ENCODE measurements around the gene CTCF. TPM values are rescaled to one million over a fixed set of nuclear protein-coding genes. Genes with fewer than 3 reads are reported as not detected.

Gene CTCF
- total RNA-seq, 1 donor from 2014 or later = 36.0 TPM

DNA sequence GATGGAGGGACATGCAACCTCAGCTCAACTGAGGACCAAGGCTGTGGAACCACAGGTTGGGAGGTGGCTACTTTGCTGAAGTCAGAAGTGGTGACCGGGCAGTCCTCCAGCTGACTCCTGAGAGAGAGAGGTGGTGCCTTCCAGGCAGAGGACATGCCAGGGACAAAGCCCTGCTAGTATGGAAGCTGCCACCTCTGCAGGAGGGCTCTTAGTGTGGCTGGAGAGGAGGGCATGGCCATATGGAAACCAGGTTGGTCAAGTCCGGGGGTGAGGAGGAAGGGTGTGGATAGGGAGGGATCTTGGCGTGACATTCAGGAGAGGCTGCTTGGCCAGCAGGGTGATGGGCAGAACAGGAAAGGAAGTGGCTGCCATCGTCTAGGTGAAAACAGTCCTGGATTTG, 110.0 kb downstream of the CTCF start:
- TF ChIP-seq, protein P1, sequence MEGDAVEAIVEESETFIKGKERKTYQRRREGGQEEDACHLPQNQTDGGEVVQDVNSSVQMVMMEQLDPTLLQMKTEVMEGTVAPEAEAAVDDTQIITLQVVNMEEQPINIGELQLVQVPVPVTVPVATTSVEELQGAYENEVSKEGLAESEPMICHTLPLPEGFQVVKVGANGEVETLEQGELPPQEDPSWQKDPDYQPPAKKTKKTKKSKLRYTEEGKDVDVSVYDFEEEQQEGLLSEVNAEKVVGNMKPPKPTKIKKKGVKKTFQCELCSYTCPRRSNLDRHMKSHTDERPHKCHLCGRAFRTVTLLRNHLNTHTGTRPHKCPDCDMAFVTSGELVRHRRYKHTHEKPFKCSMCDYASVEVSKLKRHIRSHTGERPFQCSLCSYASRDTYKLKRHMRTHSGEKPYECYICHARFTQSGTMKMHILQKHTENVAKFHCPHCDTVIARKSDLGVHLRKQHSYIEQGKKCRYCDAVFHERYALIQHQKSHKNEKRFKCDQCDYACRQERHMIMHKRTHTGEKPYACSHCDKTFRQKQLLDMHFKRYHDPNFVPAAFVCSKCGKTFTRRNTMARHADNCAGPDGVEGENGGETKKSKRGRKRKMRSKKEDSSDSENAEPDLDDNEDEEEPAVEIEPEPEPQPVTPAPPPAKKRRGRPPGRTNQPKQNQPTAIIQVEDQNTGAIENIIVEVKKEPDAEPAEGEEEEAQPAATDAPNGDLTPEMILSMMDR (IDR thresholded peaks at IDR 0.05) = no peak
- Histone ChIP-seq H3K4me3 (no peak overlapping the region), H3K27ac (no peak overlapping the region), H3K9me3 (no peaks in the 10 kb centered on the region), H3K4me1 (peaks cover 34% of the 10 kb centered on the region), H3K36me3 (no peaks in the 10 kb centered on the region), H3K27me3 (no peaks in the 10 kb centered on the region)
- DNase-seq (peak; percentile 84), ATAC-seq (peak; percentile 21)
- intact Hi-C loops (cut with DNase I) = loop anchor here (10.0 kb wide), 1 partner anchor 252 kb away; no protein-coding TSS in a partner anchor

DNA sequence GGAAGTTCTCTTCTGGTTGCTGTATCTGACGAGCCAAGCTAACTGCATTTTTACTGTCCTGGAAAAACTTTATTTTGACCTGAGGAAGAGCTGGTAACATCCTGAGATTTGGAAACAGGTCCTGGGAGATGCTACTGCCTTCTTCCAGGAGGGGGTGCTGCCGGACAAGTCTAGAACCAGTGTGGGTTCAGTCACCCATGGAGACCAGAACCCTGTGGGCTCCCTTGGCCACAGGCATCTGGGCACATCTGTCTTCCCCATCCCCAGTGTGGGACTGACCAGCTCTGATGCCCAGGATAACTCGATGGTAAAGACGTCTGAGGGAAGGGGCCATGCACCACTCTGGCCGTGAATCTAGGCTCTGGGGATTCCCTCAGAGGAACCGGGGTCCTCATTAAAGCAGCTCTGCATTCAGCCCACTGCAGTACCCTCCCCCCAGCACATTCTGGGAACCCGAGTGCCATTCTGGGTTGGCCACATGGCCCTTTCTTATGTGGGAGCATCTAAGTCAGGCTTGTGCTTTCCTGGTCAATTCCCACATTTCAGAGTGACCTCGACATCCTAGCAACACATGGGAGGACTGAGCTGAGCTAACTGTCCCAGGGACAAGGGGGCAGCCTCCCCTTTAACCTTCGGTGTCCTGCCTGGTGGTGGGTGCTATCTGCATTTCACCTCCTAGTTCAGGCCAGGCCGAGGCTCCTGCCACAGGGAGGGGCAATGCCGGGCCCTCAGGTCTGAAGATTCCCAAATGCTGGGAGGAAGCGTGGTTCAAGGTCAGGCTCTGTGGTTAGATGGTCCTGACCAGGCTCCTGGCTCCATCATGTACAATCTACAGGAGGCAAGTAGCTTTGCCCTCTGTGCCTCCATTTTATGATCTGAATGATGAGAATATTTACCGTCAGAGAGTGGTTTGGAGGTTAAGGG, 110.7 kb downstream of the CTCF start:
- DNase-seq (no peak), ATAC-seq (peak; percentile 74)
- no peaks in the 10 kb centered on the region for H3K9me3 ChIP-seq
- TF ChIP-seq, protein P1 (IDR thresholded peaks at IDR 0.05) = peak; percentile 73
- H3K4me1 ChIP-seq = peaks cover 27% of the 10 kb centered on the region
- H3K36me3 ChIP-seq = no peaks in the 10 kb centered on the region
- peak overlapping the region; percentile 92 for H3K27ac ChIP-seq
- no peaks in the 10 kb centered on the region for H3K27me3 ChIP-seq
- intact Hi-C loops (cut with DNase I) = loop anchor here (10.0 kb wide), 1 partner anchor 252 kb away; no protein-coding TSS in a partner anchor
- no peak overlapping the region for H3K4me3 ChIP-seq

DNA sequence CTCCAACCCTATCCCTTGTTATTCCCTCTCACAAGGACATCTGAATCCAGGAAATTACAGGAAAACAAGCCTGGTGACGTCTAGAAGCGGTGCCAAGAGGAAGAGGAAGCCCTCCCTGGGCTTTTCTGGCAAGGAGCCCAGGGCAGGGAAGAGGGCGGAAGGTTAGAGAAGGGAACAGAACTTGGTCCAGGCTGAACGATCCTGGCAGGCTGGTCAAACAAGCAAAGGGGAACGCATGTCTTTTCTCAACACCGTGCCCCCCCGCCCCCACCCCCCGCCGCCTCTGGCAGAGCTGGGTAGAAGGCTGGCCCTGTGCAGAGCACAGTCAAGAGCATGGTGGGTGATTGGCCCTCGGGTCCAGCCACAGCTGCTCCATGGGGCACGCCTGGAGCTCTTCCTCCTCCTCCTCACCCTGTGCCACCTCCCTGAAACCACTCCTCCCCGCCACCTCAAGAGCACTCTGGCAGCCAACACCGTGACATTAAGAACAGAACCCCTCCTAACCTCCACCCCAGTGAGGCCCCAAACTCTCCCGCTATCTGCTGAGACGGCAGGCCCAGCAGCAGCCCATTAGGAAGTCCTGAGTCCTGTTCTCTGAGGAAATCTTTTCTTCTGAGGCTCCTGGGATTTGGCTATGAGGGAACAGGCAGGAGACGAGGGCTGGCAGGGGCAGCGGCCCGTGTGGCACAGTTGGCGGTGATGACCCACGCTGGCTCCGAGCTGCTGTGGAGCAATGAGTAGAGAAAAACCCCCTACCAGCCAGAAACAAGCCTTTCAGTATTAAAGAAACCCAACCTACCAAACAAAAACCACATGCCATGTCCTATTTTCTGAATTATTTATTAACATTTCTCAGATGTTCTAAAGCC, 111.6 kb downstream of the CTCF start:
- Histone ChIP-seq H3K9me3 (no peaks in the 10 kb centered on the region), H3K4me3 (no peak overlapping the region), H3K27me3 (no peaks in the 10 kb centered on the region), H3K27ac (peak overlapping the region; percentile 92), H3K36me3 (no peaks in the 10 kb centered on the region), H3K4me1 (peaks cover 25% of the 10 kb centered on the region)
- TF ChIP-seq, protein P1 (IDR thresholded peaks at IDR 0.05) = no peak
- ATAC-seq (peak; percentile 74), DNase-seq (peak; percentile 83)
- intact Hi-C loops (cut with DNase I) = loop anchor here (10.0 kb wide), 1 partner anchor 251 kb away; no protein-coding TSS in a partner anchor

DNA sequence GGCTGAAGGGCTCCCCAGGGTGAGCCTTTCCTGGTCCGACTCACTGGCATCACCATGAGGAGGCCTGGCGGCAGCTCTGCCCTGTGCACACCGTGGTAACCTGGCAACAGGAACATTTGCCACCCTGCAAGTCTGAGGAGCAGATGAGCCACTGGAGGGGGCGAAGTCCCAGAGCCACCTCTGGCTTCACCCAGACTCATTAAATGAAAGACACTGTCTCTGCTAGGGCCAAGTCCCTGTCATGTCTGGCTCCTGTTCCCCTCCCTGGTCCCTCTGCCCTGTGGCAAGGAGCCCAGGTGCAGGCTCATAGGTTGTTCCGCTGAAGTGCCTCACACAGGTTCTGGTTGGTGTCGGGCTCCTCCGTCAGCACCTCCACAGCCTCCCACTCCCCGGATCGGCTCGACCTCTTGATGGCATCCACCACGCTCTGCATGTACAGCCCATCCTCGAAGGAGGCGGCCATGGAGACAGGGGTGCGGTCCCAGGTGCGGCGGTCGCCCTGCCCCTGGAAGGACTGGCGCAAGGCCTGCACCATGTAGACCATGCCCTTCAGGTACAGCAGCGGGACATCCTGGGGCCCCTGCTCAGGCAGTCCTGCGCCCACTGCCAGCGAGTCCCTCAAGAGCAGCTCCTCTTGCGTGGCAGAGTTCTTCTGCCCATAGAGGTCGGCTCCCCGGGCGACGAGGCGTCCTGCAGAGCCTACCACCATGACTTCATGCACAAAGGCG, 112.7 kb downstream of the CTCF start:
- Histone ChIP-seq H3K4me1 (peaks cover 25% of the 10 kb centered on the region), H3K27ac (peak overlapping the region; percentile 92), H3K27me3 (no peaks in the 10 kb centered on the region), H3K4me3 (no peak overlapping the region), H3K9me3 (no peaks in the 10 kb centered on the region), H3K36me3 (no peaks in the 10 kb centered on the region)
- TF ChIP-seq, protein P1 (IDR thresholded peaks at IDR 0.05) = no peak
- DNase-seq (no peak), ATAC-seq (no peak)
- intact Hi-C loops (cut with DNase I) = loop anchor here (10.0 kb wide), 1 partner anchor 250 kb away; no protein-coding TSS in a partner anchor

DNA sequence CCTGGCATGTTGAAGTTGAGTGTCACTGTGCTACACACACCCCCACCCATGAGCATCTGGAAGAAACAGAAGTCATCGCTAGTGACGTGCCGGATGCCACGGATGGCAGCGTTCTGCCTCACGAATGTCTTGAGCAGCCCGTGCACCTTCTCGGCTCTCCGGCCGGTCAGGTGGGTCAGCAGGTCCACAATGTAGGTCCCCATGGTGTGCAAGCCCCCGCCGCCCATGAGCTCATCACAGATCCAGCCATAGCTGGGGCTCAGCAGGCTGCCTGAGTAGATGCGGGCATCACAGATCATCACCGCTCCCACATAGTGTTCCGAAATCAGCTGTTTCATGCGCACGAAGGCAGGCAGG, 113.2 kb downstream of the CTCF start:
- intact Hi-C loops (cut with DNase I) = loop anchor here (10.0 kb wide), 1 partner anchor 249 kb away; no protein-coding TSS in a partner anchor
- no peaks in the 10 kb centered on the region for H3K27me3 ChIP-seq
- no peaks in the 10 kb centered on the region for H3K36me3 ChIP-seq
- H3K4me1 ChIP-seq = peaks cover 25% of the 10 kb centered on the region
- no peak overlapping the region for H3K4me3 ChIP-seq
- H3K27ac ChIP-seq = no peak overlapping the region
- H3K9me3 ChIP-seq = no peaks in the 10 kb centered on the region
- no peak for DNase-seq
- no peak for ATAC-seq
- TF ChIP-seq, protein P1 (IDR thresholded peaks at IDR 0.05) = no peak

Data from upper lobe of right lung (tissue), 1 donor.